GM18909 (cell line): Measurements from ENCODE around the gene PARD3.
"Not testable (repeated sequence)": the region's sequence is repeated elsewhere in the genome, so short reads cannot be mapped to it uniquely, and the experiment has no call there.

ENCODE experiments used
- ATAC-seq: cut with Tn5 transposase; IDR thresholded peaks from one replicate; pipeline ENCODE4 v1.9.1; 2021; ENCODE audit warnings: mild to moderate bottlenecking; ENCODE audit not compliant: unreplicated experiment, poor library complexity

Gene PARD3

DNA sequence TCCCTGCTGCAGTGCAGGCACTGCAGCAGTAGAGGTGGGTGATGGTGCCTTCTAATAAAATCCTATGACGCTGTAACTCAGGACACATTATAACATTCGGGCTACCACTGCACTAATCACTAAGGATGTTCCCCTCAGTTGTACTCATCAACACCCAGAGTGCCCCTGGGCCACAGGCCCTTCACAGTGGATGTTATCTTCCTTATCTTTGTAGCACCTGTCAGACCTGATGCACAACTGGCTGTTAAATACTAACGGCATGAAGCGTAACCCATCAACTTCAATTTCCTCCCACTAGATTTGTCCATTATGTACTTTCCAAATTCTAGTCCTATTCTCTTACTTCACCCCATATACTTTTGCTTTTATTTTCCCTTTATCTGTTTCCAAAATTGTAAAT is 66.3 kb downstream of the PARD3 start:
- no peak for ATAC-seq

GRCh38 chr10:34748357-34748756 is 66.7 kb downstream of the PARD3 start:
- no peak for ATAC-seq

DNA sequence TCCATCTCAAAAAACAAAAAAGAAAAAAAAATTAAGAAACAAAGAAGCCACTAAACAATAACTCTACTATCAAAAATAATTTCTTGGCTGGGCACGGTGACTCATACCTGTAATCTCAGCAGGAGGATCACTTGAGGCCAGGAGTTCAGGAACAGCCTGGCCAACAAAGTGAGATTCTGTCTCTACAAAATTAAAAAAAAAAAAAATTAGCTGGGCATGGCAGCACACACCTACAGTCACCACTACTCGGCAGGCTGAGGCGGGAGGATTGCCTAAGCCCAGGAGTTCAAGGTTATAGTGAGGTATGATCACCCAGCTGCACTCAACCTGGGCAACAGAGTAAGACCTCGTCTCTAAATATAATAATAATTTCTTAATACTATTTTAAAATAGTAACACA is 69.0 kb downstream of the PARD3 start:
- ATAC-seq, result no peak

- no peak for ATAC-seq
Measured at GRCh38 chr10:34745244-34745643, 69.9 kb downstream of the PARD3 start.

GRCh38 chr10:34744590-34744989 is 70.5 kb downstream of the PARD3 start:
- no peak for ATAC-seq

- no peak for ATAC-seq
Measured at GRCh38 chr10:34743814-34744213, 71.3 kb downstream of the PARD3 start.

DNA sequence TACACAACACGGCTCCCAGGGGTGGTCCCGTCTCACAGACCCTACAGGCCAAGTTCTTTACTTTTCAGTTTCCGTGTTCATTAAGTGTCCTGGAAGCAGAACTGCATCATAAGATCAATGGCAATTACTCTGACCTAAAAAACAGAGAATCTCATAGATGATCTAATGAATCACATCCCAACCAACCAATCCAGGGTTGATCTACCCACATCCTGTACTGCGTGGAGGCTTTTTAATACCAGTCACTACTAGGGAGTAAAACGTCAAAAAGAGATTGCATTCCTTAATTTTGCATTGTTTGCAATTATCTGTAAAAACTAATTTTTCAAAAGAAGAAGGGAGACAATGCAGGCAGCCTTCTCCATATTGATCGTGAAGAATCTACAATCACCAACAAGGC is 72.6 kb downstream of the PARD3 start:
- no peak for ATAC-seq

- not testable (repeated sequence) for ATAC-seq
Measured at GRCh38 chr10:34741087-34741486, 74.0 kb downstream of the PARD3 start.

GRCh38 chr10:34740321-34740720 is 74.8 kb downstream of the PARD3 start:
- no peak for ATAC-seq

DNA sequence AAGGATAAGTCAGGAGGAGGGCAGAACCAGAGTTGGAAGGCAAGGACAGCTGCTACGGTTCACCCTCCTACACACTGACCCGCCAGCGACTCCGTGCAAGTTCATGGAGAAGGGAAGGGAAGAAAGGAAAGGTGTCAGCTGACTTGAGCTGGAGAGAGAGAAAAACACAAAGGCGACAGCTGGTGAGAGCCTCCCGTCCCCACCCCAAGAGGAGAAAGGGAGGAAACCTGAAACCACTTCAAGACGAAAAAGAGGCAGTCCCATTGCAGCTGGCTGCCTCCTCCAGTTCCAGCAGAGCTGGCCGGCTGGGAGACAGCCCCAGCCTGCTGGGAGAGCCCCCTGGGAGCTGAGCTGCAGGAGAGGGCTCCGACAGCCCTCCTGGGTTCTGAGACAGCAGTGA is 75.2 kb downstream of the PARD3 start:
- ATAC-seq, result no peak

DNA sequence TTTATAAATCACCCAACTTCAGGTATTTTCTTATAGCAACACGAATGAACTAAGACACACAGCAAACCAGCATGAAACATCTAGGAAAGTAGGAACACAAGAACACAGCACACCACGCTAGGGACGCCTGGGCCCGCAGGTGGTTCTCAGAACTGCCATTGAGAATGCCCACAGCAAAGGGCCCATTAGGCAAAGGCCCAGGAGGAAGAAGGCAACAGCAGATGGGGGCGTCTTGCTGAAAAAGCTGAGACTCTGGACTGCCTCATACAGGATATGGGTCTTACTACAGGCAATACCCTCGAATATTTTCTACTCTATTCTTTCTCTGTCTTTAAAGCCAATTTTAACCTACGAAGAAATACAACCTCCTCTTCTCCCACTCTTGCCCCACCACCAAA is 77.3 kb downstream of the PARD3 start:
- no peak for ATAC-seq

DNA sequence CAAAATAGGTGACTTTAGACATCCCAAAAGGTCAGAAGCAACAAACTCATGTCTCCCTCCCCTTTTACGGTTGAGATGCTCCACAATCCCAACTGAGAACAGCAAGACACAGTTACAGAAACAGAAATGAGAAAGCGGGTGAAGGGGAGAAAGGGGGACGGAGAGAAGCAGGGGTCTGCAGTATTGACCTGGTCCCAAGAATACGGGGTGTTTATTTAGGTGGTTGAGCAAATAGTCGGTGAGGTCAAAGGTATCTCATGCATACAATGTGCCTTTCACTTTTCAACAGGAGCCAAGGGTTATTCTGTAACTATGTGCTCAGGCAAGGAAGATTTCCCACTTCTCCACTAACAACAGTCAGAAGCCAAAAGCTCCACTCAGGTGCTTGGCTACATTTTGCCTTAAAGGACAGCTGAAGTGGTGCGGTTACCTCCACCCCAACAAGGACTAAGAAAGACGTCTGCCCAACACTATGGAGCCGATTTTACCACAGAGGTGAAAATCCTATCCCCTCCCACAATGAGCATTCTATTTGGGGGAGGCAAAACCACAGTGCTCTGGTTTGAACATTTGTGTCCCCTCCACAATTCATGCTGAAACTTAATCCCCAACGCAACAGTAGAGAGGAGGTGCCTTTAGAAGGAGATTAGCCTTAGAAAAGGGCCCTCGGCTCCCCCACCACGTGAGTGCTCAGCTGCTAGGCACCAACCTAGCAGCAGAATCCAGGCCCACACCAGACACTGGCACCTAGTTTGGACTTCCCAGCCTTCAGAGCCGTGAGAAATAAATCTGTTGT is 77.9 kb downstream of the PARD3 start:
- no peak for ATAC-seq

DNA sequence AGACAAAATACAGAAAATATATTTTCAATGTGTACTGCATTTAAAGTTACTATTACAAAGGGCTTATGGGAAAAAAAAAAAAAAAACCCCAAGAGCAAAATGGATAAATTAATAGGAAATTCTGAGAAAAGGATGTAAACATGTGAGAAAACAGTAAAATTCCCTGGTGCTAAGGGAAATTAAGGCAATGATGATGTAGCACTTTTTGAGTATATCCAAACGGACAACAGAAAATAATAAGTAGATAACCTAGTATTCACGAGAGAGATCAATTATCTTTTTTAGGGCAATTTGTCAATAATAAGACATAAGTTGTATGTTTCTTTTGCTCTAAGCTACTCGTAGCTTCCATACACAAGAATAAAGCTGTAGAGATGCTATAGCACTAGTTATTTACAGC is 80.2 kb downstream of the PARD3 start:
- no peak for ATAC-seq

- ATAC-seq, result no peak
Measured at GRCh38 chr10:34732926-34733325, 82.2 kb downstream of the PARD3 start.

GRCh38 chr10:34731885-34732701 is 83.0 kb downstream of the PARD3 start:
- ATAC-seq, result no peak

GRCh38 chr10:34731213-34731612 is 83.9 kb downstream of the PARD3 start:
- ATAC-seq, result no peak

- no peak for ATAC-seq
Measured at GRCh38 chr10:34730726-34731125, 84.4 kb downstream of the PARD3 start.

DNA sequence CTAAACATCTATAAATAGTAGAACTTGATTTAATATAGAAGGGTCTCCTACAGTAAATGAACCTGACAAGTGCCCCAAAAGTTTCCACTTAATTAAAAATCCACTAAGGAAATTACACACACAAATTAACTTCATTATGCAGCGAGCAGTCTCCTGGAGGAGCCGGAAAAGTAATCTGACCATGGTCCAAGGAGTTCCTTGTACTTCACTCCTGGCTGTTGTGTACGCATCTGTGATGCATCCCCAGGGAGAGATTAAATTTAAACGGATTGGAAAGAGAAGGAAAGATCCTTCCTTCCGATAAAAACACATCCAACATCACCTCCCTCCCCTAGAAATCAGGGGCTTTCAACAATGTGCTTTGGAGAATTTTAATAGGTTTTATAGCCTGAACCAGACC is 85.5 kb downstream of the PARD3 start:
- ATAC-seq, result no peak

GRCh38 chr10:34728361-34728760 is 86.7 kb downstream of the PARD3 start:
- ATAC-seq, result no peak

- ATAC-seq, result no peak
Measured at GRCh38 chr10:34727595-34728033, 87.5 kb downstream of the PARD3 start.

DNA sequence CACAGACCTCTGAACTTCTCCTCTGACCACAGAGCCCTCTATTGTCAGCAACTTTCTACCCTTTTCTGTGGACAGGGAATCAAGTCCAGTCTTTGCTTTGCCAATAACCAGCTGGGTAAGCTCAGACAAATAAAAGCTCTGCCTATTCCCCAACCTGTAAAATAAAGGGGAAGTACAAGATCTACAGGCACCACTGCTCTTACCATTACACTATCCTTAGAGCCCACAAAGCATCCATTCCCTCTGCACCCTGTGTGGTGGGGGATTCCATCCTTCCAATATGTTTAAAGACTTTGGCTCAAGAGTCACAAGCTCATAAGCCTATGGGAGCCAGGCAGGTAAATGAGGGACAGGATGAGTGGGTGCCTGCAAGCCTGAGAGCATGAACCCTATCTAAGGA is 88.2 kb downstream of the PARD3 start:
- no peak for ATAC-seq

GRCh38 chr10:34723750-34724149 is 91.3 kb downstream of the PARD3 start:
- peak; percentile 68 for ATAC-seq
